ENCODE data around the gene CCDC121. TPM values are rescaled to one million over a fixed set of nuclear protein-coding genes. Genes with fewer than 3 reads are reported as not detected.

CCDC121 gene
- total and polyA plus RNA-seq, 2 donors = 2.2 to 2.6 TPM

DNA sequence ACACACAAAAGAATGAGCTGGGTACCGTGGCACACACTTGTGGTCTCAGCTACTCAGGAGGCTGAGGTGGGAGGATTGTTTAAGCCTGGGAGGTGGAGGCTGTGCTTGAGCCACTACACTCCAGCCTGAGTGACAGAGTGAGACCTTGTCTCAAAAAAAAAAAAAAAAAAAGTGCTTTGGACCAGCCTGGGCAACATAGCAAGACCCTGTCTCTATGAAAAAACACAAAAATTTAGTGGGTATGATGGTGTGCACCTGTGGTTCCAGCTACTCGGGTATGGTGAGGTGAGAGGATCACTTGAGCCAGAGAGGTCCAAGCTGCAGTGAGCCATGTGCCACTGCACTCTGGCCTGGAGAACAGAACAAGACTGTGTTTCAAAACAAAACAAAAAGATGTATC lies 35.6 kb downstream of the CCDC121 start:
- H3K4me1 ChIP-seq (ENCODE audit: control insufficient read depth in 2 of 2, insufficient read depth in 2 of 2, low read length in 2 of 2) = no peaks in the 10 kb centered on the region
- H3K27me3 ChIP-seq (ENCODE audit: control insufficient read depth in 2 of 2, insufficient read depth in 1 of 2, low read length in 1 of 2) = no peaks in the 10 kb centered on the region
- peaks cover 5 to 46% of the 10 kb centered on the region in 2 donors for H3K9me3 ChIP-seq (ENCODE audit: control insufficient read depth in 2 of 2, insufficient read depth in 1 of 2, low read length in 1 of 2)
- H3K27ac ChIP-seq (ENCODE audit: low read depth in 1 of 2, low read length in 1 of 2) = no peak overlapping the region
- DNase-seq (ENCODE audit: low read depth in 6 of 9, low spot score in 9 of 9) = no peak
- 98% methylated on average over 2 of the region's 2 CpGs for WGBS
- H3K36me3 ChIP-seq (ENCODE audit: control insufficient read depth in 2 of 2, insufficient read depth in 2 of 2, low read length in 1 of 2) = peaks cover 2 to 9% of the 10 kb centered on the region in 2 donors
- H3K4me3 ChIP-seq (ENCODE audit: low read length in 2 of 2) = no peak overlapping the region

GRCh38 chr2:27591745-27592144 lies 37.1 kb downstream of the CCDC121 start:
- Histone ChIP-seq H3K4me3 (ENCODE audit: low read length in 2 of 2) (no peak overlapping the region), H3K4me1 (ENCODE audit: control insufficient read depth in 2 of 2, insufficient read depth in 2 of 2, low read length in 2 of 2) (no peaks in the 10 kb centered on the region), H3K27me3 (ENCODE audit: control insufficient read depth in 2 of 2, insufficient read depth in 1 of 2, low read length in 1 of 2) (no peaks in the 10 kb centered on the region), H3K36me3 (ENCODE audit: control insufficient read depth in 2 of 2, insufficient read depth in 2 of 2, low read length in 1 of 2) (peaks cover 2 to 9% of the 10 kb centered on the region in 2 donors), H3K9me3 (ENCODE audit: control insufficient read depth in 2 of 2, insufficient read depth in 1 of 2, low read length in 1 of 2) (peaks cover 5 to 46% of the 10 kb centered on the region in 2 donors), H3K27ac (ENCODE audit: low read depth in 1 of 2, low read length in 1 of 2) (no peak overlapping the region)
- DNase-seq (ENCODE audit: low read depth in 6 of 9, low spot score in 9 of 9) = no peak
- 95% methylated on average over 3 of the region's 3 CpGs for WGBS

DNA sequence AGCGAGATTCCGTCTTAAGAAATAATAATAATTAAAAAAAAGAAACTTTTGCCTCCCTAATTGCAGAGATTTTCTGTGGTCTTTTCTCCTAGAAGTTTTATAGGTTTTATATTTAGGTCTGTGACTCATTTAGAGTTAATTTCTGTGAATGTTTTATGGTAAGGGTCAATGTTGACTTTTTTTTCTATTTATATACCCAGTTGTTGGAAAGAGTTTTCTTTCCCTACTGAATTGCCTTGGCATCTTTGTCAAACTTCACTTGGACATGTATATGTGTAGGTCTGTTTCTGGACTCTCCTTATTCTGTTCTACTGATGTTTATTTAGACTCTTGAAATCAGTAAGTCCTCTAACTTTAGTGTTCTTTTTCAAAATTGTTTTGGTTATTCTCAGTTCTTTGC lies 40.5 kb downstream of the CCDC121 start:
- no peak for DNase-seq (ENCODE audit: low read depth in 6 of 9, low spot score in 9 of 9)
- Histone ChIP-seq H3K4me1 (ENCODE audit: control insufficient read depth in 2 of 2, insufficient read depth in 2 of 2, low read length in 2 of 2) (peaks cover 12 to 14% of the 10 kb centered on the region in 2 donors), H3K4me3 (ENCODE audit: low read length in 2 of 2) (no peak overlapping the region), H3K27me3 (ENCODE audit: control insufficient read depth in 2 of 2, insufficient read depth in 1 of 2, low read length in 1 of 2) (no peaks in the 10 kb centered on the region), H3K36me3 (ENCODE audit: control insufficient read depth in 2 of 2, insufficient read depth in 2 of 2, low read length in 1 of 2) (peaks cover 0 to 2% of the 10 kb centered on the region in 2 donors), H3K27ac (ENCODE audit: low read depth in 1 of 2, low read length in 1 of 2) (no peak overlapping the region), H3K9me3 (ENCODE audit: control insufficient read depth in 2 of 2, insufficient read depth in 1 of 2, low read length in 1 of 2) (peaks cover 2 to 27% of the 10 kb centered on the region in 2 donors)
- WGBS = over 99% methylated on average over 2 of the region's 2 CpGs

- no peak overlapping the region for H3K27ac ChIP-seq (ENCODE audit: low read depth in 1 of 2, low read length in 1 of 2)
- H3K4me3 ChIP-seq (ENCODE audit: low read length in 2 of 2) = no peak overlapping the region
- H3K4me1 ChIP-seq (ENCODE audit: control insufficient read depth in 2 of 2, insufficient read depth in 2 of 2, low read length in 2 of 2) = peaks cover 14 to 20% of the 10 kb centered on the region in 2 donors
- 96% methylated on average over 2 of the region's 2 CpGs for WGBS
- peaks cover 1 to 15% of the 10 kb centered on the region in 2 donors for H3K9me3 ChIP-seq (ENCODE audit: control insufficient read depth in 2 of 2, insufficient read depth in 1 of 2, low read length in 1 of 2)
- no peak for DNase-seq (ENCODE audit: low read depth in 6 of 9, low spot score in 9 of 9)
- H3K27me3 ChIP-seq (ENCODE audit: control insufficient read depth in 2 of 2, insufficient read depth in 1 of 2, low read length in 1 of 2) = no peaks in the 10 kb centered on the region
- H3K36me3 ChIP-seq (ENCODE audit: control insufficient read depth in 2 of 2, insufficient read depth in 2 of 2, low read length in 1 of 2) = no peaks in the 10 kb centered on the region
Measured at GRCh38 chr2:27587025-27587424, 41.8 kb downstream of the CCDC121 start.

DNA sequence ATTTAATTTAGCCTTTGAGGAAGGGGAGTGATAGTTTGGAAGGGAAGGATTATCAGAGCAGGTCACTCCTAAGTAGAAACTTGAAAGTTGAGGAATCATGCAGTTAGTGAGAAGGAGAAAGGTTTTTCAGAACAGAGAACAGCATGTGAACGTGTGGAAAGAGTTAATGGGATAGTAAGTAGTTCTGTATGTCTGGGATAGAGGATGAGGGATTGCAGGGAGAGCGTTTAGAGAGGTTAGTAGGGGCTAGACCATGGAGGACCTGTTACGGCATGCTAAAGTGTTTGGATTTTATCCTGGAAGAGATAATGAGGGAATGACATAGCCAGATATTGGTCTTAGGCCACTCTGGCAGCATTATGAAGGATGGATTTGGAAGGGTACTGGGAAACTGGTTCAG lies 44.2 kb downstream of the CCDC121 start:
- Histone ChIP-seq H3K9me3 (ENCODE audit: control insufficient read depth in 2 of 2, insufficient read depth in 1 of 2, low read length in 1 of 2) (no peaks in the 10 kb centered on the region), H3K27me3 (ENCODE audit: control insufficient read depth in 2 of 2, insufficient read depth in 1 of 2, low read length in 1 of 2) (no peaks in the 10 kb centered on the region), H3K27ac (ENCODE audit: low read depth in 1 of 2, low read length in 1 of 2) (no peak overlapping the region), H3K4me1 (ENCODE audit: control insufficient read depth in 2 of 2, insufficient read depth in 2 of 2, low read length in 2 of 2) (peaks cover 14 to 20% of the 10 kb centered on the region in 2 donors), H3K4me3 (ENCODE audit: low read length in 2 of 2) (no peak overlapping the region), H3K36me3 (ENCODE audit: control insufficient read depth in 2 of 2, insufficient read depth in 2 of 2, low read length in 1 of 2) (no peaks in the 10 kb centered on the region)
- WGBS = 96% methylated on average over 3 of the region's 3 CpGs
- no peak for DNase-seq (ENCODE audit: low read depth in 6 of 9, low spot score in 9 of 9)

- peak in 3 of 9 donors; percentile 4 to 11 (median 8) for DNase-seq (ENCODE audit: low read depth in 6 of 9, low spot score in 9 of 9)
- peak overlapping the region; percentile 44 to 87 for H3K27ac ChIP-seq (ENCODE audit: low read depth in 1 of 2, low read length in 1 of 2)
- 7% methylated on average over 12 of the region's 12 CpGs for WGBS
- H3K4me3 ChIP-seq (ENCODE audit: low read length in 2 of 2) = peak overlapping the region; percentile 74 to 96
- H3K36me3 ChIP-seq (ENCODE audit: control insufficient read depth in 2 of 2, insufficient read depth in 2 of 2, low read length in 1 of 2) = no peaks in the 10 kb centered on the region
- H3K9me3 ChIP-seq (ENCODE audit: control insufficient read depth in 2 of 2, insufficient read depth in 1 of 2, low read length in 1 of 2) = no peaks in the 10 kb centered on the region
- peaks cover 14 to 20% of the 10 kb centered on the region in 2 donors for H3K4me1 ChIP-seq (ENCODE audit: control insufficient read depth in 2 of 2, insufficient read depth in 2 of 2, low read length in 2 of 2)
- H3K27me3 ChIP-seq (ENCODE audit: control insufficient read depth in 2 of 2, insufficient read depth in 1 of 2, low read length in 1 of 2) = no peaks in the 10 kb centered on the region
Measured at GRCh38 chr2:27583390-27583915, 45.4 kb downstream of the CCDC121 start.

- Histone ChIP-seq H3K4me1 (ENCODE audit: control insufficient read depth in 2 of 2, insufficient read depth in 2 of 2, low read length in 2 of 2) (peaks cover 14 to 20% of the 10 kb centered on the region in 2 donors), H3K9me3 (ENCODE audit: control insufficient read depth in 2 of 2, insufficient read depth in 1 of 2, low read length in 1 of 2) (no peaks in the 10 kb centered on the region), H3K36me3 (ENCODE audit: control insufficient read depth in 2 of 2, insufficient read depth in 2 of 2, low read length in 1 of 2) (no peaks in the 10 kb centered on the region), H3K27me3 (ENCODE audit: control insufficient read depth in 2 of 2, insufficient read depth in 1 of 2, low read length in 1 of 2) (no peaks in the 10 kb centered on the region), H3K27ac (ENCODE audit: low read depth in 1 of 2, low read length in 1 of 2) (peak within 1 kb of the TSS; percentile 44 to 87), H3K4me3 (ENCODE audit: low read length in 2 of 2) (peak within 1 kb of the TSS; percentile 74 to 96)
- DNase-seq (ENCODE audit: low read depth in 6 of 9, low spot score in 9 of 9) = peak; percentile 59 to 89 (median 71)
- WGBS = 4% methylated on average over 38 of the region's 38 CpGs
Measured at GRCh38 chr2:27582695-27583389, 46.0 kb downstream of the CCDC121 start, which contains the start of gene ZNF512. Gene ZNF512, plus strand, starts transcription at chr2:27583042. Its CDS starts 71 bp downstream, at chr2:27583113.

DNA sequence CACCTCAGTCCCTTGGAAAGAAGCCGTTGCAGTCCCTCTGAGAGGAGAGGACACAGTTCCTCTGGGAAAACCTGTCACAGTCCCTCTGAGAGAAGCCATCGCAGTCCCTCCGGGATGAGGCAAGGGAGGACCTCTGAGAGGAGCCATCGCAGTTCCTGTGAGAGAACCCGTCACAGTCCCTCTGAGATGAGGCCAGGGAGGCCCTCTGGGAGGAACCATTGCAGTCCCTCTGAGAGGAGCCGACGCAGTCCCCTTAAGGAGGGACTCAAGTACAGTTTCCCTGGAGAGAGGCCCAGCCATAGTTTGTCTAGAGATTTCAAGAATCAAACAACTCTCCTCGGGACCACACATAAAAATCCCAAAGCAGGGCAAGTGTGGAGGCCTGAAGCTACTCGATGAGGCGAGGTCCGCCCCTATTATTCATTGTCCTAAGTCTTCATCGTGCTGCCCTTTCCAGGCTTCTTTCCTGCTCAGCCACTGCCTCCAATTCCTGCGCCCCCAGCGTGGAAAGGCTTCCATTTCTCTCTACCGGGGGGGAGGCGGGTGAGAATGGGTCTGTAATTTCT lies 46.6 kb downstream of the CCDC121 start:
- WGBS = 93% methylated on average over 16 of the region's 16 CpGs
- Histone ChIP-seq H3K27me3 (ENCODE audit: control insufficient read depth in 2 of 2, insufficient read depth in 1 of 2, low read length in 1 of 2) (no peaks in the 10 kb centered on the region), H3K4me3 (ENCODE audit: low read length in 2 of 2) (peak overlapping the region; percentile 74 to 96), H3K9me3 (ENCODE audit: control insufficient read depth in 2 of 2, insufficient read depth in 1 of 2, low read length in 1 of 2) (no peaks in the 10 kb centered on the region), H3K4me1 (ENCODE audit: control insufficient read depth in 2 of 2, insufficient read depth in 2 of 2, low read length in 2 of 2) (peaks cover 14 to 20% of the 10 kb centered on the region in 2 donors), H3K27ac (ENCODE audit: low read depth in 1 of 2, low read length in 1 of 2) (peak overlapping the region; percentile 44 to 46), H3K36me3 (ENCODE audit: control insufficient read depth in 2 of 2, insufficient read depth in 2 of 2, low read length in 1 of 2) (no peaks in the 10 kb centered on the region)
- peak in 1 of 9 donors; percentile 26 for DNase-seq (ENCODE audit: low read depth in 6 of 9, low spot score in 9 of 9)

GRCh38 chr2:27581417-27582128 lies 47.2 kb downstream of the CCDC121 start:
- Histone ChIP-seq H3K4me1 (ENCODE audit: control insufficient read depth in 2 of 2, insufficient read depth in 2 of 2, low read length in 2 of 2) (peaks cover 14 to 20% of the 10 kb centered on the region in 2 donors), H3K9me3 (ENCODE audit: control insufficient read depth in 2 of 2, insufficient read depth in 1 of 2, low read length in 1 of 2) (no peaks in the 10 kb centered on the region), H3K36me3 (ENCODE audit: control insufficient read depth in 2 of 2, insufficient read depth in 2 of 2, low read length in 1 of 2) (no peaks in the 10 kb centered on the region), H3K27me3 (ENCODE audit: control insufficient read depth in 2 of 2, insufficient read depth in 1 of 2, low read length in 1 of 2) (no peaks in the 10 kb centered on the region), H3K27ac (ENCODE audit: low read depth in 1 of 2, low read length in 1 of 2) (no peak overlapping the region), H3K4me3 (ENCODE audit: low read length in 2 of 2) (no peak overlapping the region)
- DNase-seq (ENCODE audit: low read depth in 6 of 9, low spot score in 9 of 9) = no peak
- WGBS = 99% methylated on average over 19 of the region's 19 CpGs

Data from thymus (tissue), 11 donors.